ENCODE data around the gene CAMSAP3.
A peak's percentile ranks its signal among the peaks of the same experiment; 100 is the strongest.

Gene CAMSAP3

GRCh38 chr19:7652061-7652641 is 56.5 kb downstream of the CAMSAP3 start:
- H3K4me1 ChIP-seq (ENCODE audit: control insufficient read depth in 2 of 2, insufficient read depth in 1 of 2, low read depth in 1 of 2, low read length in 2 of 2), result peaks cover 2 to 3% of the 10 kb centered on the region in 2 donors
- no peak overlapping the region for H4K91ac ChIP-seq (ENCODE audit: low read depth, low read length, poor library complexity)
- H2BK5ac ChIP-seq (ENCODE audit: low read length), result no peak overlapping the region
- H3K23ac ChIP-seq (ENCODE audit: low read depth, low read length, poor library complexity), result no peak overlapping the region
- no peaks in the 10 kb centered on the region for H3K9me3 ChIP-seq (replicated peaks in 1 of 2; ENCODE audit: control insufficient read depth in 2 of 2, insufficient read depth in 1 of 2, low read depth in 1 of 2, low read length in 2 of 2)
- H2AFZ ChIP-seq (ENCODE audit: low read length), result peak overlapping the region; percentile 51
- H3K27me3 ChIP-seq (ENCODE audit: control insufficient read depth in 3 of 3, insufficient read depth in 3 of 3, low read depth in 1 of 3, low read length in 3 of 3), result peaks cover 0 to 16% (median 5%) of the 10 kb centered on the region in 3 experiments
- no peak overlapping the region for H2BK12ac ChIP-seq (ENCODE audit: low read length)
- no peak overlapping the region for H3K4ac ChIP-seq (ENCODE audit: low read length)
- H4K8ac ChIP-seq (ENCODE audit: low read depth, low read length), result no peak overlapping the region
- no peak overlapping the region for H2BK120ac ChIP-seq (ENCODE audit: low read depth, low read length)
- no peaks in the 10 kb centered on the region for H3K79me1 ChIP-seq (ENCODE audit: low read depth, low read length)
- H3K18ac ChIP-seq (ENCODE audit: low read length), result peak overlapping the region; percentile 78
- peak overlapping the region; percentile 60 for H3K4me2 ChIP-seq (ENCODE audit: insufficient read depth, low read length, poor library complexity, severe bottlenecking)
- H3K9ac ChIP-seq (ENCODE audit: low read depth, low read length, poor library complexity), result no peak overlapping the region
- no peaks in the 10 kb centered on the region for H3K36me3 ChIP-seq (replicated peaks in 1 of 2; ENCODE audit: control insufficient read depth in 2 of 2, insufficient read depth in 2 of 2, low read length in 2 of 2)
- DNase-seq (ENCODE audit: low spot score), result peak; percentile 92
- no peak overlapping the region for H2BK15ac ChIP-seq (ENCODE audit: low read length)
- no CpG with 5 or more reads among the region's 28 CpGs for WGBS, 2 donors (ENCODE audit: extremely low coverage in 2 of 2, insufficient read length in 2 of 2, insufficient replicate concordance in 1 of 2)
- H3K27ac ChIP-seq (replicated peaks; ENCODE audit: low read length), result peak overlapping the region; percentile 64
- no peak overlapping the region for H3K14ac ChIP-seq (ENCODE audit: low read length)
- H2AK5ac ChIP-seq (ENCODE audit: low read depth, low read length), result no peak overlapping the region
- H3K4me3 ChIP-seq (ENCODE audit: low read length in 2 of 2), result peak overlapping the region in 1 of 2 donors; percentile 61

- Histone ChIP-seq H2AFZ (ENCODE audit: low read length) (no peak overlapping the region), H3K79me1 (ENCODE audit: low read depth, low read length) (no peaks in the 10 kb centered on the region), H4K8ac (ENCODE audit: low read depth, low read length) (peak overlapping the region; percentile 65), H3K27me3 (ENCODE audit: control insufficient read depth in 3 of 3, insufficient read depth in 3 of 3, low read depth in 1 of 3, low read length in 3 of 3) (peaks cover 0 to 16% (median 5%) of the 10 kb centered on the region in 3 experiments), H2BK15ac (ENCODE audit: low read length) (no peak overlapping the region), H2BK5ac (ENCODE audit: low read length) (no peak overlapping the region), H2BK12ac (ENCODE audit: low read length) (peak overlapping the region; percentile 22), H3K4me3 (ENCODE audit: low read length in 2 of 2) (no peak overlapping the region), H3K36me3 (replicated peaks in 1 of 2; ENCODE audit: control insufficient read depth in 2 of 2, insufficient read depth in 2 of 2, low read length in 2 of 2) (no peaks in the 10 kb centered on the region), H3K4me2 (ENCODE audit: insufficient read depth, low read length, poor library complexity, severe bottlenecking) (no peak overlapping the region), H2AK5ac (ENCODE audit: low read depth, low read length) (no peak overlapping the region), H3K9ac (ENCODE audit: low read depth, low read length, poor library complexity) (no peak overlapping the region), H3K14ac (ENCODE audit: low read length) (no peak overlapping the region), H3K27ac (replicated peaks; ENCODE audit: low read length) (no peak overlapping the region), H3K9me3 (replicated peaks in 1 of 2; ENCODE audit: control insufficient read depth in 2 of 2, insufficient read depth in 1 of 2, low read depth in 1 of 2, low read length in 2 of 2) (no peaks in the 10 kb centered on the region), H3K18ac (ENCODE audit: low read length) (no peak overlapping the region), H3K4me1 (ENCODE audit: control insufficient read depth in 2 of 2, insufficient read depth in 1 of 2, low read depth in 1 of 2, low read length in 2 of 2) (peaks cover 3 to 4% of the 10 kb centered on the region in 2 donors), H3K4ac (ENCODE audit: low read length) (no peak overlapping the region), H4K91ac (ENCODE audit: low read depth, low read length, poor library complexity) (no peak overlapping the region), H2BK120ac (ENCODE audit: low read depth, low read length) (no peak overlapping the region), H3K23ac (ENCODE audit: low read depth, low read length, poor library complexity) (no peak overlapping the region)
- no peak for DNase-seq (ENCODE audit: low spot score)
- WGBS, 2 donors (ENCODE audit: extremely low coverage in 2 of 2, insufficient read length in 2 of 2, insufficient replicate concordance in 1 of 2), result no CpG with 5 or more reads among the region's 8 CpGs
Measured at GRCh38 chr19:7654401-7654800, 58.7 kb downstream of the CAMSAP3 start.

GRCh38 chr19:7655581-7655980 is 59.9 kb downstream of the CAMSAP3 start:
- H3K9me3 ChIP-seq (replicated peaks in 1 of 2; ENCODE audit: control insufficient read depth in 2 of 2, insufficient read depth in 1 of 2, low read depth in 1 of 2, low read length in 2 of 2), result no peaks in the 10 kb centered on the region
- H3K4me1 ChIP-seq (ENCODE audit: control insufficient read depth in 2 of 2, insufficient read depth in 1 of 2, low read depth in 1 of 2, low read length in 2 of 2), result peaks cover 3 to 4% of the 10 kb centered on the region in 2 donors
- no peaks in the 10 kb centered on the region for H3K36me3 ChIP-seq (replicated peaks in 1 of 2; ENCODE audit: control insufficient read depth in 2 of 2, insufficient read depth in 2 of 2, low read length in 2 of 2)
- no peak overlapping the region for H2BK120ac ChIP-seq (ENCODE audit: low read depth, low read length)
- no peak overlapping the region for H3K27ac ChIP-seq (replicated peaks; ENCODE audit: low read length)
- no peak overlapping the region for H3K14ac ChIP-seq (ENCODE audit: low read length)
- H2BK12ac ChIP-seq (ENCODE audit: low read length), result no peak overlapping the region
- no peak overlapping the region for H3K4me3 ChIP-seq (ENCODE audit: low read length in 2 of 2)
- H3K23ac ChIP-seq (ENCODE audit: low read depth, low read length, poor library complexity), result no peak overlapping the region
- no peaks in the 10 kb centered on the region for H3K79me1 ChIP-seq (ENCODE audit: low read depth, low read length)
- peak overlapping the region; percentile 64 for H2BK15ac ChIP-seq (ENCODE audit: low read length)
- no peak overlapping the region for H4K8ac ChIP-seq (ENCODE audit: low read depth, low read length)
- no peak overlapping the region for H3K4ac ChIP-seq (ENCODE audit: low read length)
- DNase-seq (ENCODE audit: low spot score), result no peak
- H4K91ac ChIP-seq (ENCODE audit: low read depth, low read length, poor library complexity), result no peak overlapping the region
- H2BK5ac ChIP-seq (ENCODE audit: low read length), result no peak overlapping the region
- no CpG with 5 or more reads among the region's 8 CpGs for WGBS, 2 donors (ENCODE audit: extremely low coverage in 2 of 2, insufficient read length in 2 of 2, insufficient replicate concordance in 1 of 2)
- H2AFZ ChIP-seq (ENCODE audit: low read length), result no peak overlapping the region
- peaks cover 0 to 12% (median 5%) of the 10 kb centered on the region in 3 experiments for H3K27me3 ChIP-seq (ENCODE audit: control insufficient read depth in 3 of 3, insufficient read depth in 3 of 3, low read depth in 1 of 3, low read length in 3 of 3)
- no peak overlapping the region for H3K4me2 ChIP-seq (ENCODE audit: insufficient read depth, low read length, poor library complexity, severe bottlenecking)
- H3K9ac ChIP-seq (ENCODE audit: low read depth, low read length, poor library complexity), result no peak overlapping the region
- no peak overlapping the region for H2AK5ac ChIP-seq (ENCODE audit: low read depth, low read length)
- H3K18ac ChIP-seq (ENCODE audit: low read length), result no peak overlapping the region

GRCh38 chr19:7657131-7657751 is 61.6 kb downstream of the CAMSAP3 start:
- no peak overlapping the region for H3K23ac ChIP-seq (ENCODE audit: low read depth, low read length, poor library complexity)
- no peak overlapping the region for H3K4me3 ChIP-seq (ENCODE audit: low read length in 2 of 2)
- H3K9ac ChIP-seq (ENCODE audit: low read depth, low read length, poor library complexity), result no peak overlapping the region
- no peak overlapping the region for H4K8ac ChIP-seq (ENCODE audit: low read depth, low read length)
- H2AK5ac ChIP-seq (ENCODE audit: low read depth, low read length), result no peak overlapping the region
- H3K36me3 ChIP-seq (replicated peaks in 1 of 2; ENCODE audit: control insufficient read depth in 2 of 2, insufficient read depth in 2 of 2, low read length in 2 of 2), result no peaks in the 10 kb centered on the region
- H4K91ac ChIP-seq (ENCODE audit: low read depth, low read length, poor library complexity), result no peak overlapping the region
- no peak overlapping the region for H2BK15ac ChIP-seq (ENCODE audit: low read length)
- H3K18ac ChIP-seq (ENCODE audit: low read length), result no peak overlapping the region
- H2BK120ac ChIP-seq (ENCODE audit: low read depth, low read length), result no peak overlapping the region
- peaks cover 1 to 4% of the 10 kb centered on the region in 2 donors for H3K4me1 ChIP-seq (ENCODE audit: control insufficient read depth in 2 of 2, insufficient read depth in 1 of 2, low read depth in 1 of 2, low read length in 2 of 2)
- WGBS, 2 donors (ENCODE audit: extremely low coverage in 2 of 2, insufficient read length in 2 of 2, insufficient replicate concordance in 1 of 2), result no CpG with 5 or more reads among the region's 14 CpGs
- no peak overlapping the region for H3K4ac ChIP-seq (ENCODE audit: low read length)
- no peak overlapping the region for H3K14ac ChIP-seq (ENCODE audit: low read length)
- no peak overlapping the region for H3K4me2 ChIP-seq (ENCODE audit: insufficient read depth, low read length, poor library complexity, severe bottlenecking)
- H2AFZ ChIP-seq (ENCODE audit: low read length), result peak overlapping the region; percentile 61
- no peaks in the 10 kb centered on the region for H3K9me3 ChIP-seq (replicated peaks in 1 of 2; ENCODE audit: control insufficient read depth in 2 of 2, insufficient read depth in 1 of 2, low read depth in 1 of 2, low read length in 2 of 2)
- no peak for DNase-seq (ENCODE audit: low spot score)
- H3K27me3 ChIP-seq (ENCODE audit: control insufficient read depth in 3 of 3, insufficient read depth in 3 of 3, low read depth in 1 of 3, low read length in 3 of 3), result peaks cover 0 to 4% (median 0%) of the 10 kb centered on the region in 3 experiments
- no peak overlapping the region for H2BK5ac ChIP-seq (ENCODE audit: low read length)
- H2BK12ac ChIP-seq (ENCODE audit: low read length), result no peak overlapping the region
- H3K27ac ChIP-seq (replicated peaks; ENCODE audit: low read length), result no peak overlapping the region
- peaks cover 1% of the 10 kb centered on the region for H3K79me1 ChIP-seq (ENCODE audit: low read depth, low read length)
